Mesothelial cell of epicardium (in vitro differentiated cells): ENCODE data around the gene ADAMTSL4. TPM values are rescaled to one million over a fixed set of nuclear protein-coding genes. Genes with fewer than 3 reads are reported as not detected.

Experiments used
- DNase-seq, 2 experiments: peaks; one replicate each; pipeline ENCODE4 v3.0.0; 2021; ENCODE audit warnings: low spot score in 2 of 2; ENCODE audit not compliant: unreplicated experiment in 2 of 2
- H3K27ac Mint-ChIP-seq: 2 replicates; pipeline ENCODE4 v1.8.0; 2021; ENCODE audit warnings: mixed read lengths
- H3K27me3 Mint-ChIP-seq: 2 replicates; pipeline ENCODE4 v1.8.0; 2021; ENCODE audit warnings: low read depth, mixed read lengths
- H3K36me3 Mint-ChIP-seq: 2 replicates; pipeline ENCODE4 v1.8.0; 2021; ENCODE audit warnings: mixed read lengths
- H3K4me1 Mint-ChIP-seq: 2 replicates; pipeline ENCODE4 v1.8.0; 2021; ENCODE audit warnings: mixed read lengths
- H3K4me3 Mint-ChIP-seq: 2 replicates; pipeline ENCODE4 v1.8.0; 2021; ENCODE audit warnings: mild to moderate bottlenecking, moderate library complexity, mixed read lengths
- H3K9me3 Mint-ChIP-seq: 2 replicates; pipeline ENCODE4 v1.8.0; 2021; ENCODE audit warnings: mixed read lengths
- total RNA-seq: library from RNA; stranded (reverse); gene quantifications from 3 replicates; pipeline ENCODE4 v1.2.1, GENCODE V29; 2021
- TF ChIP-seq, protein P1 (sequence below): fragments of 200-600 bp; sonication (generic); IDR thresholded peaks from one replicate; pipeline ENCODE4 v1.5.0; 2021; ENCODE audit warnings: antibody characterized with exemption; ENCODE audit not compliant: unreplicated experiment

ADAMTSL4 gene
- total RNA-seq, 1 donor from 2014 or later: 16.6 TPM

- Mint-ChIP-seq H3K9me3 (no peaks in the 10 kb centered on the region), H3K27ac (no peak overlapping the region), H3K27me3 (no peaks in the 10 kb centered on the region), H3K36me3 (peaks cover 2% of the 10 kb centered on the region), H3K4me3 (no peak overlapping the region), H3K4me1 (peaks cover 28% of the 10 kb centered on the region)
- TF ChIP-seq, protein P1, sequence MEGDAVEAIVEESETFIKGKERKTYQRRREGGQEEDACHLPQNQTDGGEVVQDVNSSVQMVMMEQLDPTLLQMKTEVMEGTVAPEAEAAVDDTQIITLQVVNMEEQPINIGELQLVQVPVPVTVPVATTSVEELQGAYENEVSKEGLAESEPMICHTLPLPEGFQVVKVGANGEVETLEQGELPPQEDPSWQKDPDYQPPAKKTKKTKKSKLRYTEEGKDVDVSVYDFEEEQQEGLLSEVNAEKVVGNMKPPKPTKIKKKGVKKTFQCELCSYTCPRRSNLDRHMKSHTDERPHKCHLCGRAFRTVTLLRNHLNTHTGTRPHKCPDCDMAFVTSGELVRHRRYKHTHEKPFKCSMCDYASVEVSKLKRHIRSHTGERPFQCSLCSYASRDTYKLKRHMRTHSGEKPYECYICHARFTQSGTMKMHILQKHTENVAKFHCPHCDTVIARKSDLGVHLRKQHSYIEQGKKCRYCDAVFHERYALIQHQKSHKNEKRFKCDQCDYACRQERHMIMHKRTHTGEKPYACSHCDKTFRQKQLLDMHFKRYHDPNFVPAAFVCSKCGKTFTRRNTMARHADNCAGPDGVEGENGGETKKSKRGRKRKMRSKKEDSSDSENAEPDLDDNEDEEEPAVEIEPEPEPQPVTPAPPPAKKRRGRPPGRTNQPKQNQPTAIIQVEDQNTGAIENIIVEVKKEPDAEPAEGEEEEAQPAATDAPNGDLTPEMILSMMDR: no peak
- no peak for DNase-seq
Observed at GRCh38 chr1:150557813-150558212, 8.6 kb downstream of the ADAMTSL4 start.

DNA sequence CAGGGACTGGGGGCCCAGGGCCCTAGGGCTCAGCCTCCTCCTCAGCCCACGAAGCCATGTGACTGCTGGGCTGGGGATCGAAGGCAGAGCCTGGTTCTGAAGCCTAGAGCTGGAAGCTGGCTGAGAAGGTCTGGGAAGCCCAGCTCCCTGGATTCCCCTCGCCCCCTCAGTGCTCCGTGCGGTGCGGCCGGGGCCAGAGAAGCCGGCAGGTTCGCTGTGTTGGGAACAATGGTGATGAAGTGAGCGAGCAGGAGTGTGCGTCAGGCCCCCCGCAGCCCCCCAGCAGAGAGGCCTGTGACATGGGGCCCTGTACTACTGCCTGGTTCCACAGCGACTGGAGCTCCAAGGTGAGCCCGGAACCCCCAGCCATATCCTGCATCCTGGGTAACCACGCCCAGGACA lies 9.1 kb downstream of the ADAMTSL4 start:
- DNase-seq: no peak
- TF ChIP-seq, protein P1: no peak
- Mint-ChIP-seq H3K9me3 (no peaks in the 10 kb centered on the region), H3K27ac (no peak overlapping the region), H3K27me3 (no peaks in the 10 kb centered on the region), H3K4me1 (peaks cover 32% of the 10 kb centered on the region), H3K36me3 (peaks cover 2% of the 10 kb centered on the region), H3K4me3 (no peak overlapping the region)

- TF ChIP-seq, protein P1: no peak
- Mint-ChIP-seq H3K27ac (no peak overlapping the region), H3K36me3 (peaks cover 2% of the 10 kb centered on the region), H3K9me3 (no peaks in the 10 kb centered on the region), H3K4me1 (peaks cover 39% of the 10 kb centered on the region), H3K27me3 (no peaks in the 10 kb centered on the region), H3K4me3 (no peak overlapping the region)
- DNase-seq: no peak
Observed at GRCh38 chr1:150558761-150559655, 9.8 kb downstream of the ADAMTSL4 start.

- H3K4me3 Mint-ChIP-seq: no peak overlapping the region
- H3K36me3 Mint-ChIP-seq: peaks cover 2% of the 10 kb centered on the region
- H3K4me1 Mint-ChIP-seq: peaks cover 42% of the 10 kb centered on the region
- H3K9me3 Mint-ChIP-seq: no peaks in the 10 kb centered on the region
- TF ChIP-seq, protein P1: no peak
- H3K27ac Mint-ChIP-seq: peak overlapping the region; percentile 100
- DNase-seq: no peak
- no peaks in the 10 kb centered on the region for H3K27me3 Mint-ChIP-seq
Observed at GRCh38 chr1:150559656-150560010, 10.4 kb downstream of the ADAMTSL4 start.

DNA sequence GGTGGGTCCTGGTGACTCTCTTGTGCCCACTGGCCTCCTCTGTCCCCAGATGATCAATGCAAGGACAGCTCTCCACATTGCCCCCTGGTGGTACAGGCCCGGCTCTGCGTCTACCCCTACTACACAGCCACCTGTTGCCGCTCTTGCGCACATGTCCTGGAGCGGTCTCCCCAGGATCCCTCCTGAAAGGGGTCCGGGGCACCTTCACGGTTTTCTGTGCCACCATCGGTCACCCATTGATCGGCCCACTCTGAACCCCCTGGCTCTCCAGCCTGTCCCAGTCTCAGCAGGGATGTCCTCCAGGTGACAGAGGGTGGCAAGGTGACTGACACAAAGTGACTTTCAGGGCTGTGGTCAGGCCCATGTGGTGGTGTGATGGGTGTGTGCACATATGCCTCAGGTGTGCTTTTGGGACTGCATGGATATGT lies 10.8 kb downstream of the ADAMTSL4 start:
- no peaks in the 10 kb centered on the region for H3K27me3 Mint-ChIP-seq
- peak overlapping the region; percentile 80 for H3K4me3 Mint-ChIP-seq
- H3K9me3 Mint-ChIP-seq: no peaks in the 10 kb centered on the region
- DNase-seq: peak; percentile 30 to 80
- peak overlapping the region; percentile 100 for H3K27ac Mint-ChIP-seq
- peaks cover 46% of the 10 kb centered on the region for H3K4me1 Mint-ChIP-seq
- TF ChIP-seq, protein P1: peak; percentile 76
- peaks cover 2% of the 10 kb centered on the region for H3K36me3 Mint-ChIP-seq
